ENCODE data around the gene GART.

GRCh38 chr21:33552093-33552998 is 10.4 kb upstream of the GART start:
- TF ChIP-seq CTCF (conservative IDR thresholded peaks at IDR 0.05; ENCODE audit: low read depth, low read length) (no peak), EZH2phosphoT487 (IDR thresholded peaks at IDR 0.05; ENCODE audit: borderline replicate concordance, low read length) (no peak)

Measured in PC-3 (cell line).